ENCODE results near the gene HIGD2B. TPM values are rescaled to one million over a fixed set of nuclear protein-coding genes. Genes with fewer than 3 reads are reported as not detected.

HIGD2B gene
- total and polyA plus RNA-seq, 2 of the 13 experiments (the other 11 are each of a cell fraction or from before 2014, with no cell fraction given): not detected

DNA sequence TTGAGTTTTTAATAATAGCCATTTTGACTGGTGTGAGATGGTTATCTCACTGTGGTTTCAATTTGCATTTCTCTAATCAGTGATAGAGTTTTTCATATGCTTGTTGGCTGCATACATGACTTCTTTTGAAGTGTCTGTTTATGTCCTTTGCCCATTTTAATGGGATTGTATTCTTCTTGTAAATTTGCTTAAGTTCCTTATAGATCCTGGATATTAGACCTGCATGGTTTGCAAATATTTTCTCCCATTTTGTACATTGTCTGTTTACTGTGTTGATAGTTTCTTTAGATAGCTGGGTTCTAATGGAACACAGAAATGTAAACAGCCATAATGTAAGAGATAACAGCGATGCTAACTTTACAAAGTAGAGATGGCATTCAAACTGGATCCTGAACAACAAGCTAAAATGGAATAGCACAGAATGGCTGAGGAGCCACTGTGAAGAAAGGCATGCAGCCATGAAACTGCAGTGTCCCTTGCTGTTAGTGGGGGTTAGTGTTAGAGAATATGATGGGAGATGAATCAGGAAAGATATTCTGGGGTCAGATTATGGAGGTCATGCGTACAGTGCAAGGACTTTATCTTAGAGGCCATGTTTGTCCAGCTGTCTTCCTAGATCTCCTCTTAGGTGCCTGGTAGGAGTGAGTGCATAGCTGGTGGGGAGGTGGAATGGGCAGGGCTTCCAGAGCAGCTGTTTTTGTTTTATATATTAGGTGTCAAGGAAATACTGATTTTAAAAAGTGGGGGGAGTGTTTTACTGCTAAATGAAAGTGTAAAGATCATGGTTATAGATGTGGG, 48.2 kb upstream of the HIGD2B start:
- Histone ChIP-seq H3K79me2 (ENCODE audit: insufficient read depth, low read length) (no peaks in the 10 kb centered on the region), H3K27ac (ENCODE audit: extremely low read length, insufficient read depth, low read length) (no peak overlapping the region), H4K20me1 (ENCODE audit: insufficient read depth, low read length) (no peaks in the 10 kb centered on the region), H3K4me1 (ENCODE audit: insufficient read depth, low read length) (no peaks in the 10 kb centered on the region), H2AFZ (ENCODE audit: low read length) (no peak overlapping the region), H3K9ac (ENCODE audit: insufficient read depth, low read depth, low read length) (no peak overlapping the region), H3K4me3 (replicated peaks in 1 of 3; ENCODE audit: insufficient read depth in 1 of 3, low read depth in 2 of 3, low read length in 3 of 3) (no peak overlapping the region), H3K9me3 (ENCODE audit: low read length) (no peaks in the 10 kb centered on the region), H3K4me2 (ENCODE audit: low read depth, low read length) (no peak overlapping the region), H3K27me3 (ENCODE audit: control insufficient read depth in 1 of 2, insufficient read depth in 2 of 2, low read length in 2 of 2) (no peaks in the 10 kb centered on the region), H3K36me3 (replicated peaks in 1 of 2; ENCODE audit: control insufficient read depth in 1 of 2, insufficient read depth in 2 of 2, low read length in 2 of 2) (peaks cover 11 to 47% of the 10 kb centered on the region in 2 experiments)
- 92% methylated on average over 2 of the region's 2 CpGs for WGBS (ENCODE audit: low lambda C conversion rate)
- DNase-seq (ENCODE audit: low spot score): no peak
- CTCF ChIA-PET (ENCODE audit: low intra/inter-chr PET ratio, low total read pairs): no interaction called here
- BruUV-seq (replicated peaks): no TSS peak
- no peak for FAIRE-seq
- in situ Hi-C loops (cut with HindIII; ENCODE audit: extremely low pct_ligation_motif_present, low pct_unique_long_range_greater_than_20kb): no loop called here
- POLR2A ChIA-PET: no interaction called here
- intact Hi-C loops (cut with micrococcal nuclease; ENCODE audit: unreplicated experiment): no loop called here
- no peak for ATAC-seq
- no peak for TF ChIP-seq HNF4A (CRISPR knock-in tag; IDR thresholded peaks at IDR 0.05)
- TF ChIP-seq ZIK1 (CRISPR knock-in tag; IDR thresholded peaks at IDR 0.05; ENCODE audit: borderline replicate concordance, low read depth): no peak
- TF ChIP-seq, protein P1, sequence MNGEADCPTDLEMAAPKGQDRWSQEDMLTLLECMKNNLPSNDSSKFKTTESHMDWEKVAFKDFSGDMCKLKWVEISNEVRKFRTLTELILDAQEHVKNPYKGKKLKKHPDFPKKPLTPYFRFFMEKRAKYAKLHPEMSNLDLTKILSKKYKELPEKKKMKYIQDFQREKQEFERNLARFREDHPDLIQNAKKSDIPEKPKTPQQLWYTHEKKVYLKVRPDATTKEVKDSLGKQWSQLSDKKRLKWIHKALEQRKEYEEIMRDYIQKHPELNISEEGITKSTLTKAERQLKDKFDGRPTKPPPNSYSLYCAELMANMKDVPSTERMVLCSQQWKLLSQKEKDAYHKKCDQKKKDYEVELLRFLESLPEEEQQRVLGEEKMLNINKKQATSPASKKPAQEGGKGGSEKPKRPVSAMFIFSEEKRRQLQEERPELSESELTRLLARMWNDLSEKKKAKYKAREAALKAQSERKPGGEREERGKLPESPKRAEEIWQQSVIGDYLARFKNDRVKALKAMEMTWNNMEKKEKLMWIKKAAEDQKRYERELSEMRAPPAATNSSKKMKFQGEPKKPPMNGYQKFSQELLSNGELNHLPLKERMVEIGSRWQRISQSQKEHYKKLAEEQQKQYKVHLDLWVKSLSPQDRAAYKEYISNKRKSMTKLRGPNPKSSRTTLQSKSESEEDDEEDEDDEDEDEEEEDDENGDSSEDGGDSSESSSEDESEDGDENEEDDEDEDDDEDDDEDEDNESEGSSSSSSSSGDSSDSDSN (CRISPR knock-in tag; IDR thresholded peaks at IDR 0.05): no peak
- TF ChIP-seq EP300 (IDR thresholded peaks at IDR 0.05; ENCODE audit: low read depth in 2 of 2, low read length in 2 of 2): no peak
- TF ChIP-seq EP300 (CRISPR knock-in tag; IDR thresholded peaks at IDR 0.05; ENCODE audit: borderline replicate concordance): no peak
- no peak for TF ChIP-seq NFKB2 (CRISPR knock-in tag; IDR thresholded peaks at IDR 0.05; ENCODE audit: borderline replicate concordance)
